GM18505 (cell line): ENCODE results near the gene ERRFI1.
"Not testable (repeated sequence)": the region's sequence is repeated elsewhere in the genome, so short reads cannot be mapped to it uniquely, and the experiment has no call there.

Experiments
- ATAC-seq: cut with Tn5 transposase; IDR thresholded peaks from one replicate; pipeline ENCODE4 v1.9.1; 2021; ENCODE audit not compliant: unreplicated experiment
- POLR2A ChIP-seq: IDR thresholded peaks from 4 replicates; pipeline ENCODE4 v1.6.1; 2011; ENCODE audit warnings: borderline replicate concordance; ENCODE audit not compliant: insufficient read depth, insufficient read length; ENCODE audit errors: extremely low read depth

The ERRFI1 gene

GRCh38 chr1:8055973-8056372 is 29.9 kb upstream of the ERRFI1 start:
- no peak for ATAC-seq

GRCh38 chr1:8053878-8054567 is 27.9 kb upstream of the ERRFI1 start:
- ATAC-seq, result no peak
- TF ChIP-seq POLR2A, result no peak

More at GRCh38 chr1:8055973-8056372, 29.9 kb upstream of the ERRFI1 start:
- TF ChIP-seq POLR2A, result no peak

- TF ChIP-seq POLR2A, result no peak
- no peak for ATAC-seq
Observed at GRCh38 chr1:8051650-8052049, 25.5 kb upstream of the ERRFI1 start.

- ATAC-seq, result not testable (repeated sequence)
Observed at GRCh38 chr1:8049229-8049628, 23.1 kb upstream of the ERRFI1 start.

GRCh38 chr1:8047686-8048445 is 21.8 kb upstream of the ERRFI1 start:
- ATAC-seq, result no peak
- no peak for TF ChIP-seq POLR2A

GRCh38 chr1:8047112-8047511 is 21.0 kb upstream of the ERRFI1 start:
- ATAC-seq, result no peak
- no peak for TF ChIP-seq POLR2A

- TF ChIP-seq POLR2A, result no peak
- no peak for ATAC-seq
Observed at GRCh38 chr1:8046391-8046790, 20.3 kb upstream of the ERRFI1 start.

- no peak for ATAC-seq
- TF ChIP-seq POLR2A, result no peak
Observed at GRCh38 chr1:8043621-8044020, 17.5 kb upstream of the ERRFI1 start.

GRCh38 chr1:8042134-8042533 is 16.0 kb upstream of the ERRFI1 start:
- TF ChIP-seq POLR2A, result no peak
- ATAC-seq, result no peak

- no peak for TF ChIP-seq POLR2A
- no peak for ATAC-seq
Observed at GRCh38 chr1:8040586-8040985, 14.5 kb upstream of the ERRFI1 start.

GRCh38 chr1:8039071-8039470 is 13.0 kb upstream of the ERRFI1 start:
- no peak for TF ChIP-seq POLR2A
- no peak for ATAC-seq

GRCh38 chr1:8035289-8035688 is 9.2 kb upstream of the ERRFI1 start:
- ATAC-seq, result no peak
- TF ChIP-seq POLR2A, result no peak

GRCh38 chr1:8033322-8033721 is 7.2 kb upstream of the ERRFI1 start:
- no peak for TF ChIP-seq POLR2A
- ATAC-seq, result no peak

GRCh38 chr1:8032366-8032910 is 6.3 kb upstream of the ERRFI1 start:
- no peak for ATAC-seq
- no peak for TF ChIP-seq POLR2A
